ENCODE measurements around the gene HS6ST3. TPM values are rescaled to one million over a fixed set of nuclear protein-coding genes. Genes with fewer than 3 reads are reported as not detected.
"Not testable (repeated sequence)": the region's sequence is repeated elsewhere in the genome, so short reads cannot be mapped to it uniquely, and the experiment has no call there.

The HS6ST3 gene
- total and polyA plus RNA-seq, 8 donors, result 0.65 to 3.4 (median 1.8) TPM

GRCh38 chr13:96112936-96113335 is 23.0 kb downstream of the HS6ST3 start:
- Histone ChIP-seq H3K27ac (no peak overlapping the region), H3K4me3 (no peak overlapping the region), H3K4me1 (no peaks in the 10 kb centered on the region), H3K27me3 (no peaks in the 10 kb centered on the region), H3K9me3 (no peaks in the 10 kb centered on the region), H3K36me3 (no peaks in the 10 kb centered on the region)
- FAIRE-seq, result no peak
- intact Hi-C loops (cut with DNase I), result no loop called here
- no peak for DNase-seq
- TF ChIP-seq, protein P1, sequence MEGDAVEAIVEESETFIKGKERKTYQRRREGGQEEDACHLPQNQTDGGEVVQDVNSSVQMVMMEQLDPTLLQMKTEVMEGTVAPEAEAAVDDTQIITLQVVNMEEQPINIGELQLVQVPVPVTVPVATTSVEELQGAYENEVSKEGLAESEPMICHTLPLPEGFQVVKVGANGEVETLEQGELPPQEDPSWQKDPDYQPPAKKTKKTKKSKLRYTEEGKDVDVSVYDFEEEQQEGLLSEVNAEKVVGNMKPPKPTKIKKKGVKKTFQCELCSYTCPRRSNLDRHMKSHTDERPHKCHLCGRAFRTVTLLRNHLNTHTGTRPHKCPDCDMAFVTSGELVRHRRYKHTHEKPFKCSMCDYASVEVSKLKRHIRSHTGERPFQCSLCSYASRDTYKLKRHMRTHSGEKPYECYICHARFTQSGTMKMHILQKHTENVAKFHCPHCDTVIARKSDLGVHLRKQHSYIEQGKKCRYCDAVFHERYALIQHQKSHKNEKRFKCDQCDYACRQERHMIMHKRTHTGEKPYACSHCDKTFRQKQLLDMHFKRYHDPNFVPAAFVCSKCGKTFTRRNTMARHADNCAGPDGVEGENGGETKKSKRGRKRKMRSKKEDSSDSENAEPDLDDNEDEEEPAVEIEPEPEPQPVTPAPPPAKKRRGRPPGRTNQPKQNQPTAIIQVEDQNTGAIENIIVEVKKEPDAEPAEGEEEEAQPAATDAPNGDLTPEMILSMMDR (IDR thresholded peaks at IDR 0.05), result no peak
- 76 to 78% methylated on average over 2 of the region's 2 CpGs for WGBS, 2 donors
- ATAC-seq, result no peak

- H3K36me3 ChIP-seq; H3K27ac ChIP-seq; H3K4me3 ChIP-seq; H3K27me3 ChIP-seq; H3K4me1 ChIP-seq; DNase-seq; ATAC-seq; H3K9me3 ChIP-seq; intact Hi-C loops (cut with DNase I); FAIRE-seq: not testable (repeated sequence)
- 93 to 96% methylated on average over 2 of the region's 2 CpGs for WGBS, 2 donors
These were observed 25.5 kb downstream of the HS6ST3 start for GRCh38 chr13:96115368-96115767.

DNA sequence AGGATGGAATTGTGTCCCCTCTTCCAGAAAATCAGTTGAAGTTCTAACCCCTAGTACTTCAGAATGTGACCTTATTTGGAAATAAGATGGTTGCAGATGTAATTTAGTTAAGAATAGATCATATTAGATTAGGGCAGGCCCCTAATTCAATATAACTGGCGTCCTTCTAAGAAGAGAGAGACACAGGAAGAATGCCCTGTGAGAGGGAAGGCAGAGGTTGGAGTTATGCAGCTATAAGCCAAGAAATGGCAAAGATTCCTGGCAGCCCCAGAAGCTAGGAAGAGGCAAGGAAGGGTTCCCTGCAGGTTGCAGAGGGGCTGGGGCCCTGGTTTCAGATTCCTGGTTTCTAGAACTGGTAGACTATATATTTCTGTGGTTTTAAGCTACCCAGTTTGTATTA is 30.0 kb downstream of the HS6ST3 start:
- TF ChIP-seq, protein P1 (IDR thresholded peaks at IDR 0.05), result no peak
- no peak for FAIRE-seq
- no peak overlapping the region for H3K4me3 ChIP-seq
- WGBS, 2 donors, result 88 to 94% methylated on average over 1 of the region's 1 CpG
- H3K27ac ChIP-seq, result no peak overlapping the region
- ATAC-seq, result no peak
- H3K4me1 ChIP-seq, result no peaks in the 10 kb centered on the region
- no peaks in the 10 kb centered on the region for H3K36me3 ChIP-seq
- H3K27me3 ChIP-seq, result no peaks in the 10 kb centered on the region
- intact Hi-C loops (cut with DNase I), result no loop called here
- H3K9me3 ChIP-seq, result no peaks in the 10 kb centered on the region
- no peak for DNase-seq

DNA sequence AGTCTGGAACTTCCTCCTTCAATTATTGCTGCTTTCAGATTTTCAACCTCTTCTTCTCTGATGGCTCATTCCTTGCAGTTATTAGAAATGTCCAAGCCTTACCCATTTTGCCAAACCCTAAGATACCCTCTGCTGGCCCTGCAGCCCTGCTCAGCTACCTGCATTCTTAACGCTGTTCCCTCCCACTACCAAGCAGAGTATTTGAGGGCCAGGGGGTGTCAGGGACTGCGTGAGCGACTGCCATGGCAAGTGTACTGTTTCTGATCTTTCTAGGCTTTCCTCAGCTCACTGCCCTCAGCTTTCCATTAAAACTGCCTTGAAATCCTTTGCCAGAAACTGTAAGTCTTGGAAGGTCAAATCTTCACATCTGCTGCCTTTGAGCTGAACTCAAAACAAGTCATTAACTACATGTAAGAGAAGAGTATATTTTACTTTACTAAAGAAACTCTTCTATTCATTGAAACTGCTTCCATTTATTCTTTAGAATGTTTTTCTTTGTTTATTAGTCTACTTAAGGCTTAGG is 41.0 kb downstream of the HS6ST3 start:
- no peaks in the 10 kb centered on the region for H3K9me3 ChIP-seq
- H3K4me1 ChIP-seq, result no peaks in the 10 kb centered on the region
- intact Hi-C loops (cut with DNase I), result no loop called here
- no peak for DNase-seq
- no peaks in the 10 kb centered on the region for H3K27me3 ChIP-seq
- no peak for FAIRE-seq
- TF ChIP-seq, protein P1 (IDR thresholded peaks at IDR 0.05), result no peak
- 66 to 70% methylated on average over 3 of the region's 3 CpGs for WGBS, 2 donors
- ATAC-seq, result no peak
- no peak overlapping the region for H3K4me3 ChIP-seq
- H3K27ac ChIP-seq, result no peak overlapping the region
- no peaks in the 10 kb centered on the region for H3K36me3 ChIP-seq

DNA sequence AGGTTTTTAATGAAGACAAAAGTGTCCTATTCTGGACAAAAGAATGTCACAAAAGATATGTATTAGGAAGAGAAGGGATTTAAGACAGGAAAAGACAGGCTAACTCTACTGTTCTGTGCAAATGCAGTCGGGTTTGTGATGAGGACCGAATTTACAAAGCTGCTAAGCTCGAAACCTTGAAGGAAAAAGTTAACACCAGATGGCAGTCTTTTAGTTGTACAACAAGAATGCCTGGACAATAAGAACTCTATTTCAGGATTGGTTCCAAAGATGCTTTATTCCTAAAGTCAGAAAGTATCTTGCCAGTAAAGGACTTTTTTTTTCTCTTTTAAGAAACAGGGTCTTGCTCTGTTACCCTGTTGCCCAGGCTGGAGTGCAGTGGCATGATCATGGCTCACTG is 51.1 kb downstream of the HS6ST3 start:
- Histone ChIP-seq H3K36me3 (no peaks in the 10 kb centered on the region), H3K9me3 (no peaks in the 10 kb centered on the region), H3K4me1 (no peaks in the 10 kb centered on the region), H3K27me3 (no peaks in the 10 kb centered on the region), H3K4me3 (no peak overlapping the region), H3K27ac (no peak overlapping the region)
- intact Hi-C loops (cut with DNase I), result no loop called here
- TF ChIP-seq, protein P1 (IDR thresholded peaks at IDR 0.05), result peak in 1 of 4 donors; percentile 8
- WGBS, 2 donors, result 58 to 60% methylated on average over 3 of the region's 3 CpGs
- FAIRE-seq, result no peak
- DNase-seq, result no peak
- ATAC-seq, result no peak
